HG02642 (cell line): ENCODE results near the gene MTMR2.

ENCODE experiments used
- ATAC-seq: cut with Tn5 transposase; IDR thresholded peaks from one replicate; pipeline ENCODE4 v1.9.1; 2021; ENCODE audit warnings: mild to moderate bottlenecking; ENCODE audit not compliant: unreplicated experiment, poor library complexity

Gene MTMR2

DNA sequence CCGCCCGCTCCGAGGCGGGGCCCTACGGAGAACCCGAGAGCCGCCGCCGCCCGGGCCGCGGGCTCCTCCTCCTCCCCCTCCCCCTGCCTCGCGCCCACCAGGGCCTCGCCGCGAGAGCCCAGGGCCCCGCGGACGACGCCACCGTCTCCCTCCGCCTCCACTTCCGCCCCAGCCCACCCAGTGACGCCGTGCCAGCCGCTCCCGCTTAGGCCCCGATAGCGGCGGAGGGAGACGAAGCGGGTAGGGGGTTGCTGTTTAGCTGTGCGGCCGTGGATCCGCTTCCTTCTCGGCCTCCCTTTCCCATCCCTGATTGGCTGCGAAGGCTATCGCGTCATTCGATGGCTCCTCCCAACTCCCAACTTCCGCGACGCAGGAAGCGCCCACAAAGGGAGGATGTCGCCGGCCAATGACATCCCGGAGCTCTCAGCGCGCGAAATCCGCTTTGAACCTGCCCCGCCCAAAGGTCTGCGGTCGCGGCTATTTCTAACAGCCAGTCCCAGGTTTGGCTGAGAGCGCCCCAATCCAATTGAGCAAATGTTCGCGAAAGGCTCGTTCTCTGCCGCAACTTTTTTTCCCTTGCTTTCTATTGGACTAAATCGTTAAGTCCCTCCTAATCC, 134.3 kb downstream of the MTMR2 start, which contains the start of gene FAM76B:
Gene FAM76B, minus strand, starts transcription at position 277 of the 617 bp plus-strand sequence. CDS start 304 bp downstream, outside the sequence.
- peak; percentile 77 for ATAC-seq

DNA sequence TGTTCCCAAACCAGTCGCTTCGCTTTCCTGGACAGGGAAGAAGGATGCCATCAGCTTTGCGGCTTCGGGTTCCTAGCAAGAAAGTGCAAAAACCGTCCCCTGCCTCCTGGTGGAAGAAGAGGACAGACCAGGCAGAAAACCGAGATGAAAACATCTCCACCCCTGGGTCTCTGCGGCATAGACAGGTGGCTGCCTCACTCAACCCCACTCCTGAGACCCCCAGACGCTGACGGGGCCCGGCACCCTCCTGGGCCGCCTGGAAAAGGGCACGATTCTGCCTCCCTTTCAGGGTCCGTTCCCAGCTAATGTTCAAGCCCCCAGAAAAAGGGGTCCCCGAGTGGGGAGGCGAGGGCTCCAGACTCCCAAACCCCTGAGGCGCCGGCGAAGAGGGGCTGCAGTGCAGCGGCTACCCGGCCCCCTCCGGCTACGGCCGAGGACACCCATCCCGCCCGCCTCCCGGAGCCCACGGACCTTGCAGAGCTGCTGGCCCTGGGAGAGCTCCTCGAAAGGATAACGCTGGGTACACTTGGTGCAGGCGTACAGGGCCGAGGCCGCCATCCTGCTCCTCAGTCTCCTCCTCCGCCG, 134.9 kb downstream of the MTMR2 start:
- ATAC-seq, result peak; percentile 3
